Activated T-cell treated with anti-CD3 and anti-CD28 coated beads, Interleukin-2, amount 50 U/mL, for 72 hours (primary cell): Measurements from ENCODE around the gene OGFR. TPM values are rescaled to one million over a fixed set of nuclear protein-coding genes. Genes with fewer than 3 reads are reported as not detected.
"Not testable (repeated sequence)": the region's sequence is repeated elsewhere in the genome, so short reads cannot be mapped to it uniquely, and the experiment has no call there.

Source experiments
- ATAC-seq, 2 donors: fragments of 150-1000 bp; cut with Tn5 transposase; replicated peaks in 1 of 2; 2 replicates each; pipeline ENCODE4 v1.10.0; 2021; ENCODE audit warnings: moderate library complexity in 2 of 2, mild to moderate bottlenecking in 1 of 2
- DNase-seq, 2 donors: peaks; one replicate each; pipeline ENCODE4 v3.0.0; 2021 to 2022; ENCODE audit warnings: mixed read lengths in 1 of 2
- H3K27ac Mint-ChIP-seq: one replicate; pipeline ENCODE4 v1.8.0; 2022; ENCODE audit warnings: mild to moderate bottlenecking, moderate library complexity, mixed read lengths
- H3K27me3 Mint-ChIP-seq: one replicate; pipeline ENCODE4 v1.8.0; 2022; ENCODE audit warnings: low read depth, mixed read lengths
- H3K36me3 Mint-ChIP-seq, 2 donors: one replicate each; pipeline ENCODE4 v1.8.0; 2022; ENCODE audit warnings: mixed read lengths in 2 of 2, mild to moderate bottlenecking in 1 of 2; ENCODE audit not compliant: insufficient read depth in 2 of 2
- H3K4me1 Mint-ChIP-seq: one replicate; pipeline ENCODE4 v1.8.0; 2022; ENCODE audit warnings: low read depth, mixed read lengths
- H3K4me3 Mint-ChIP-seq, 2 donors: one replicate each; pipeline ENCODE4 v1.8.0; 2022; ENCODE audit warnings: mild to moderate bottlenecking in 2 of 2, mixed read lengths in 2 of 2, moderate library complexity in 2 of 2
- H3K9me3 Mint-ChIP-seq, 2 donors: one replicate each; pipeline ENCODE4 v1.8.0; 2022; ENCODE audit warnings: mixed read lengths in 2 of 2
- total RNA-seq, 2 donors: library from RNA; stranded (reverse); gene quantifications; one replicate each; pipeline ENCODE4 v1.2.3, GENCODE V29; 2022

OGFR gene
- total RNA-seq, 2 donors from 2014 or later, result 42.9 to 44.9 TPM

GRCh38 chr20:62849431-62849830 lies 44.8 kb downstream of the OGFR start:
- DNase-seq (no peak), ATAC-seq (no peak)
- H3K4me1 Mint-ChIP-seq, result no peaks in the 10 kb centered on the region
- no peak overlapping the region for H3K4me3 Mint-ChIP-seq
- H3K27me3 Mint-ChIP-seq, result no peaks in the 10 kb centered on the region
- H3K27ac Mint-ChIP-seq, result no peak overlapping the region
- no peaks in the 10 kb centered on the region for H3K9me3 Mint-ChIP-seq
- peaks cover 0 to 1% of the 10 kb centered on the region in 2 donors for H3K36me3 Mint-ChIP-seq

GRCh38 chr20:62850333-62850974 lies 45.8 kb downstream of the OGFR start:
- no peak for ATAC-seq
- H3K4me3 Mint-ChIP-seq, result no peak overlapping the region
- H3K27me3 Mint-ChIP-seq, result no peaks in the 10 kb centered on the region
- peaks cover 0 to 1% of the 10 kb centered on the region in 2 donors for H3K36me3 Mint-ChIP-seq
- no peaks in the 10 kb centered on the region for H3K4me1 Mint-ChIP-seq
- no peak for DNase-seq
- H3K27ac Mint-ChIP-seq, result no peak overlapping the region
- no peaks in the 10 kb centered on the region for H3K9me3 Mint-ChIP-seq

GRCh38 chr20:62852196-62852595 lies 47.6 kb downstream of the OGFR start:
- Mint-ChIP-seq H3K9me3 (no peaks in the 10 kb centered on the region), H3K4me1 (no peaks in the 10 kb centered on the region), H3K27me3 (no peaks in the 10 kb centered on the region), H3K4me3 (no peak overlapping the region), H3K27ac (no peak overlapping the region), H3K36me3 (no peaks in the 10 kb centered on the region)
- DNase-seq (no peak), ATAC-seq (no peak)

- no peaks in the 10 kb centered on the region for H3K4me1 Mint-ChIP-seq
- no peak overlapping the region for H3K27ac Mint-ChIP-seq
- H3K9me3 Mint-ChIP-seq, result no peaks in the 10 kb centered on the region
- H3K36me3 Mint-ChIP-seq, result no peaks in the 10 kb centered on the region
- ATAC-seq, result no peak
- no peak for DNase-seq
- no peak overlapping the region for H3K4me3 Mint-ChIP-seq
- H3K27me3 Mint-ChIP-seq, result no peaks in the 10 kb centered on the region
Observed at GRCh38 chr20:62852841-62853240, 48.2 kb downstream of the OGFR start.

GRCh38 chr20:62853304-62853703 lies 48.7 kb downstream of the OGFR start:
- ATAC-seq, H3K36me3 Mint-ChIP-seq, H3K27ac Mint-ChIP-seq, H3K27me3 Mint-ChIP-seq, H3K4me1 Mint-ChIP-seq, DNase-seq, H3K4me3 Mint-ChIP-seq, H3K9me3 Mint-ChIP-seq: not testable (repeated sequence)

- DNase-seq (no peak), ATAC-seq (no peak)
- H3K4me1 Mint-ChIP-seq, result no peaks in the 10 kb centered on the region
- H3K9me3 Mint-ChIP-seq, result no peaks in the 10 kb centered on the region
- no peaks in the 10 kb centered on the region for H3K27me3 Mint-ChIP-seq
- H3K27ac Mint-ChIP-seq, result no peak overlapping the region
- H3K36me3 Mint-ChIP-seq, result no peaks in the 10 kb centered on the region
- no peak overlapping the region for H3K4me3 Mint-ChIP-seq
Observed at GRCh38 chr20:62854121-62854520, 49.5 kb downstream of the OGFR start.

- Mint-ChIP-seq H3K36me3 (no peaks in the 10 kb centered on the region), H3K4me1 (peaks cover 5% of the 10 kb centered on the region), H3K27me3 (no peaks in the 10 kb centered on the region), H3K4me3 (no peak overlapping the region), H3K9me3 (no peaks in the 10 kb centered on the region), H3K27ac (no peak overlapping the region)
- ATAC-seq (no peak), DNase-seq (no peak)
Observed at GRCh38 chr20:62855120-62855519, 50.5 kb downstream of the OGFR start.

- Mint-ChIP-seq H3K27me3 (no peaks in the 10 kb centered on the region), H3K27ac (peak overlapping the region; percentile 49), H3K4me1 (peaks cover 13% of the 10 kb centered on the region), H3K36me3 (no peaks in the 10 kb centered on the region), H3K4me3 (no peak overlapping the region), H3K9me3 (no peaks in the 10 kb centered on the region)
- ATAC-seq, result no peak
- no peak for DNase-seq
Observed at GRCh38 chr20:62856931-62857619, 52.4 kb downstream of the OGFR start.

GRCh38 chr20:62858058-62858830 lies 53.6 kb downstream of the OGFR start:
- Mint-ChIP-seq H3K36me3 (no peaks in the 10 kb centered on the region), H3K27ac (no peak overlapping the region), H3K4me3 (peak overlapping the region in 1 of 2 donors; percentile 3), H3K4me1 (peaks cover 15% of the 10 kb centered on the region), H3K27me3 (no peaks in the 10 kb centered on the region), H3K9me3 (no peaks in the 10 kb centered on the region)
- DNase-seq (no peak), ATAC-seq (no peak)

GRCh38 chr20:62859721-62860120 lies 55.1 kb downstream of the OGFR start:
- Mint-ChIP-seq H3K4me3 (peak overlapping the region; percentile 52 to 76), H3K27me3 (no peaks in the 10 kb centered on the region), H3K9me3 (no peaks in the 10 kb centered on the region), H3K4me1 (peaks cover 15% of the 10 kb centered on the region), H3K36me3 (no peaks in the 10 kb centered on the region), H3K27ac (no peak overlapping the region)
- DNase-seq, result no peak
- ATAC-seq, result no peak

- peak overlapping the region; percentile 52 to 76 for H3K4me3 Mint-ChIP-seq
- H3K27ac Mint-ChIP-seq, result no peak overlapping the region
- peaks cover 15% of the 10 kb centered on the region for H3K4me1 Mint-ChIP-seq
- H3K36me3 Mint-ChIP-seq, result no peaks in the 10 kb centered on the region
- DNase-seq, result no peak
- H3K27me3 Mint-ChIP-seq, result no peaks in the 10 kb centered on the region
- no peaks in the 10 kb centered on the region for H3K9me3 Mint-ChIP-seq
- ATAC-seq, result peak in 1 of 2 donors; percentile 8
Observed at GRCh38 chr20:62860391-62860923, 55.8 kb downstream of the OGFR start.

GRCh38 chr20:62860924-62861691 lies 56.5 kb downstream of the OGFR start:
- H3K4me3 Mint-ChIP-seq, result peak overlapping the region in 1 of 2 donors; percentile 27
- H3K4me1 Mint-ChIP-seq, result peaks cover 15% of the 10 kb centered on the region
- H3K27me3 Mint-ChIP-seq, result no peaks in the 10 kb centered on the region
- H3K36me3 Mint-ChIP-seq, result no peaks in the 10 kb centered on the region
- no peaks in the 10 kb centered on the region for H3K9me3 Mint-ChIP-seq
- peak; percentile 56 to 61 for ATAC-seq
- DNase-seq, result peak; percentile 56 to 57
- no peak overlapping the region for H3K27ac Mint-ChIP-seq
